ENCODE results near the gene MICAL1.
"Not testable (repeated sequence)": the region's sequence is repeated elsewhere in the genome, so short reads cannot be mapped to it uniquely, and the experiment has no call there.

DNA sequence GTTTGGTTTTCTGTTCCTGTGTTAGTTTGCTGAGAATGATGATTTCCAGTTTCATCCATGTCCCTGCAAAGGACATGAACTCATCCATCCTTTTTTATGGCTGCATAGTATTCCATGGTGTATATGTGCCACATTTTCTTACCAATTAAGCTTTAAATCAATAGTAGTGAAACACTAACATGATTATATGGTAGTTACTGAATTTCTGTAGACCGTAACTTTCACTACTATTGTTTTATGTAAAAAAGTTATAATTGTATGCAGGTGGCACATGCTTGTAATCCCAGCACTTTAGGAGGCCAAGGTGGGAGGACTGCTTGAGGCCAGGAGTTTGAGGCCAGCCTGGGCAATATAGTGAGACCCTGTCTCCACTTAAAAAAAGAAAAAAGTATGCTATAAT, 5.6 kb upstream of the MICAL1 start:
- not testable (repeated sequence) for TF ChIP-seq POLR2AphosphoS5 (IDR thresholded peaks at IDR 0.05); POLR2A (IDR thresholded peaks at IDR 0.05; ENCODE audit: low read depth)
- TF ChIP-seq, protein P1, sequence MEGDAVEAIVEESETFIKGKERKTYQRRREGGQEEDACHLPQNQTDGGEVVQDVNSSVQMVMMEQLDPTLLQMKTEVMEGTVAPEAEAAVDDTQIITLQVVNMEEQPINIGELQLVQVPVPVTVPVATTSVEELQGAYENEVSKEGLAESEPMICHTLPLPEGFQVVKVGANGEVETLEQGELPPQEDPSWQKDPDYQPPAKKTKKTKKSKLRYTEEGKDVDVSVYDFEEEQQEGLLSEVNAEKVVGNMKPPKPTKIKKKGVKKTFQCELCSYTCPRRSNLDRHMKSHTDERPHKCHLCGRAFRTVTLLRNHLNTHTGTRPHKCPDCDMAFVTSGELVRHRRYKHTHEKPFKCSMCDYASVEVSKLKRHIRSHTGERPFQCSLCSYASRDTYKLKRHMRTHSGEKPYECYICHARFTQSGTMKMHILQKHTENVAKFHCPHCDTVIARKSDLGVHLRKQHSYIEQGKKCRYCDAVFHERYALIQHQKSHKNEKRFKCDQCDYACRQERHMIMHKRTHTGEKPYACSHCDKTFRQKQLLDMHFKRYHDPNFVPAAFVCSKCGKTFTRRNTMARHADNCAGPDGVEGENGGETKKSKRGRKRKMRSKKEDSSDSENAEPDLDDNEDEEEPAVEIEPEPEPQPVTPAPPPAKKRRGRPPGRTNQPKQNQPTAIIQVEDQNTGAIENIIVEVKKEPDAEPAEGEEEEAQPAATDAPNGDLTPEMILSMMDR (IDR thresholded peaks at IDR 0.05), result not testable (repeated sequence)

Measured in esophagus muscularis mucosa (tissue), 3 donors.